ENCODE measurements around the gene SEMA4G.

SEMA4G gene

GRCh38 chr10:100988166-100988565, 18.9 kb downstream of the SEMA4G start:
- DNase-seq = no peak

- no peak for DNase-seq
Observed at GRCh38 chr10:100989088-100989487, 19.8 kb downstream of the SEMA4G start.

DNA sequence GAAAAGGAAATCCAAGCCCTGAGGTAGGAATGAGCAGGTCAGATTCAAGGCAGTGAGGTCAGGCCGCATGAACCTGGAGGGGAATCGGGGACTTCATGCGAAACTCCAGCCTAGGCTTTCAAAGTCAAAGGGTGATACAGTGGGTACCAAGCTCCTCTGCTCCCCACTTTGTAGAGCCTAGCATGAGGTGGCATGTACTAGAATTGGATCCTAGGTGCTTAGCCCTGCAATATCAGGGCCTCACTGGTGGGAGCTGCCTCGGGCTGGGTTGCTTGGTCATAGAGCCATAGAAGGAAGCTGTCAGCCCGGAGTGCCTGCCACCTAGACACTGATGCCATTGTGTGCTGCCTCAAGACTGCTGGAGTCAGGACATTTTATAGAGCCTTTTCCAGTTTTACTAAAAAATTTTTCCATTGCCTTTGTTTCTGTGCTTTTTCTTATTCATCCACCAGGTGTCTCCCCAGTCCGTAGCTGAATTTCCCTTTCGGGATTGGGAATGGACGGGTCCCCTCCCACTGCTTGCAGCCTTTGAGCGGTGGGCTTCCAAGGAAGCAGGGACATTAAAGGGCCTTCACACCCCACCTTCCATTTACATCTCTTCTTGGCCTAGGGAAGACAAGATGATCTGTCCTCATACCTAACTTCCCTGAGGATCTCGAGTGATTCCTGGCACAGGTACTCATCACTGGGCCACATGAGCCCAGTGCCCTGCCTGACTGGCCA, 24.8 kb downstream of the SEMA4G start:
- DNase-seq = peak; percentile 77

- DNase-seq = no peak
Observed at GRCh38 chr10:100995181-100995580, 25.9 kb downstream of the SEMA4G start.

GRCh38 chr10:100996678-100997359, 27.5 kb downstream of the SEMA4G start:
- peak; percentile 4 for DNase-seq

- DNase-seq = peak; percentile 81
Observed at GRCh38 chr10:100997360-100998182, 28.3 kb downstream of the SEMA4G start.

DNA sequence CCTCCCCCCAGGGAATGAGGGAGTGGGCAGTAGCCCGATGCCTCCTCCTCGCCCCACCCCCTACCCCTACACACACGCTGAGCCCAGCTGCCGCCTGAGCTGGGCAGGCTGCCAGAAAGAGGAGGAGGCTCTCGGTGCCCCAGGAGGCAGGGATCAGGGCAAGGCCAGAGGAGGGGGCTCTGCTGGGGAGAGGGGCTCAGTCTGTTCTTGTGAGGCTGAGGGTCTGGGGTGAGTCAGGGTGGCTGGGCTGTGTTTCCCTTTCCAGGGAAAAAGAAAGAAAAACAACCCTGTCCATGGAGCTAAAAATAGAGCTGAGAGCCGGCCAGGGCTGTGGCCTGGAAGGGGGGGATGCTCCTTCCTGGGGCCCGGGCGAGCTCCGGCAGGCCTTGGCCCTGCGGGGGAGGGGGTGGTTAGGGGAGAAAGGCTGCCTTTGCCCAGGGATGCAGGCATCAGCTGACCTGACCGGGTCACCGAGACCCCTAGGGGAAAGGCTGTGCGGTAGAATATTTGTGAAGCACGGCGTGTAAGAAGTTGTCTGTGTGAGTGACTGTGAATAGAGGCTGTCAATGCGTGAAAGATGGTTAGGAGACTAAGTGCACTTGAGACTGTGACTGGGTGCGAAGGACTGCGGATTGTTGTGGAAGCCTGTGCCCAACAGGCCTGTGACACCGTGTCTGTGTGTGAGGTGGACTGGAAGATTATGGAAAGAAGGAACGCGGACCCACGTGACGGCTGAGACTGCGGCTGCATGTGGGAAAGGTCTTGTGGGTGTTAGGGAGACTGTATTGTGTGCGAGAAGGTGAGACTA, 29.1 kb downstream of the SEMA4G start:
- peak; percentile 88 for DNase-seq

GRCh38 chr10:100998991-100999741, 29.9 kb downstream of the SEMA4G start:
- peak; percentile 85 for DNase-seq

DNA sequence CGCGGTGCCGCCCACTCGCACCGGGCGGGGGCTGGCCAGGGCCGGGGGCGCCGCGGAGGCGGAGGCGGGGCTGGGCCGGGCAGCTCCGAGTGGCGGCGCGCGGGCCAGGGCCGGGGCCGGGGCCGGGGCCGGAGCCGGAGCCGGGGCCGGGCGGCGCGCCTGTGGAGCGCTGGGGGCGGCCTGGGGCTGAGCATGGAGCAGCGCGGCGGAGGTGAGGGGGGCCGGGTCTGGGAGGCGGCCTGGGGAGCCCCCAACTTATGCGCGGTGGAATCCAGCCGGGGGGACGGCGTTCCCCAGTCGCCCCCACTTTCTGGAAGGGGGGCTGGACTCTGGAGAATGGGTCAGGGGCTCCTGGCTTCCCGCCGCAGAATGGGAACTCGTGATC, 30.4 kb downstream of the SEMA4G start, which contains the start of gene LZTS2:
LZTS2 (plus strand) TSS at position 67 of the 385 bp plus-strand sequence. CDS start 2,731 bp downstream, outside the sequence.
- DNase-seq = no peak

GRCh38 chr10:101000127-101000914, 31.0 kb downstream of the SEMA4G start:
- DNase-seq = peak; percentile 37

DNA sequence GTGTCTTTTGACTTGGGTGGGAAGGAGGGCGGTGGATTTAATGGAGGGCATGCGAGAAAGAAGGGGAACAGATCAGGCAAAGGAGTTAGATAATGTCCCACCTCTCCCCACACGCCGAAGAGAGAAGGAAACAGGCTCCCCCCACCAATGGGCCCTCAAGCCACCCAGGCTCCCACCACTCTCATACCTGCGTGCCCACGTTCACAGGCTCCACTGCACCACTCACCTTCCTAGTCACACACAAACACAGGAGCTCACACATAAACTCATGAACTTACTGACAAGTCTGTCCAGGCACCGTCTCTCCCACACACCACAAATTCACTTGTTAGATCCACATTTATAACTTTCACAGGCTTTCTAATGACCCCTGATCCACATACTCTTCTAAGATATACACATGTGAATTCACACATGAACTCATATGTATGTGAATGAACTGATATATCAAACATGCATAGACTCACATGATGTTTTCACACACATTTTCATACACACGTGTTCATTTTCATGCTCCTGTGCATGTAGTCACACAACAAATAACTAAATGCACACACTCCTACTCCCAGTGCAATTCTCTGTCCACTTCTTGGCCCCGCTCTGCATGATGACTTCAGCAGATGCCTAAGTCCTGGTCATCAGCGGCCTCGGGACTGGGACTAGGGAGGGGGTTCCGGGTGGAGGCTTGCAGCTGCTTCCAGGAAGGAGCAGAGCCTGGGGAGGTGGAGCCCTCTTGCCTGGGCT, 31.8 kb downstream of the SEMA4G start:
- DNase-seq = peak; percentile 72

GRCh38 chr10:101001659-101002035, 32.3 kb downstream of the SEMA4G start:
- no peak for DNase-seq

DNA sequence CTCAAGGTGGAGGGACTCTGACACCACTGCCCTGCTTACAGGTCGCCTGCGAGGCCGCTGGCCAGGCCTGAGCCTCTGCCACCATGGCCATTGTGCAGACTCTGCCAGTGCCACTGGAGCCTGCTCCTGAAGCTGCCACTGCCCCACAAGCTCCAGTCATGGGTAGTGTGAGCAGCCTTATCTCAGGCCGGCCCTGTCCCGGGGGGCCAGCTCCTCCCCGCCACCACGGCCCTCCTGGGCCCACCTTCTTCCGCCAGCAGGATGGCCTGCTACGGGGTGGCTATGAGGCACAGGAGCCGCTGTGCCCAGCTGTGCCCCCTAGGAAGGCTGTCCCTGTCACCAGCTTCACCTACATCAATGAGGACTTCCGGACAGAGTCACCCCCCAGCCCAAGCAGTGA, 33.2 kb downstream of the SEMA4G start:
- DNase-seq = no peak

DNA sequence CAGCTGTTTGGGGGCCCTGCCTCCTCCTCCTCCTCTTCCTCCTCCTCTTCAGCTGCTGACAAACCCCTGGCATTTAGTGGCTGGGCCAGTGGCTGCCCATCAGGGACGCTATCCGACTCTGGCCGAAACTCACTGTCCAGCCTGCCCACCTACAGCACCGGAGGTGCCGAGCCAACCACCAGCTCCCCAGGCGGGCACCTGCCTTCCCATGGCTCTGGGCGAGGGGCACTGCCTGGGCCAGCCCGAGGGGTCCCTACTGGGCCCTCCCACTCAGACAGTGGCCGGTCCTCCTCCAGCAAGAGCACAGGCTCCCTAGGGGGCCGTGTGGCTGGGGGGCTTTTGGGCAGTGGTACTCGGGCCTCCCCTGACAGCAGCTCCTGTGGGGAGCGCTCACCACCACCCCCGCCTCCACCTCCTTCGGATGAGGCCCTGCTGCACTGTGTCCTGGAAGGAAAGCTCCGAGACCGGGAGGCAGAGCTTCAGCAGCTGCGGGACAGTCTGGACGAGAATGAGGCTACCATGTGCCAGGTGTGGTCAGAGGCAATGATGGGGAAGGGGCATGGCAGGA, 34.4 kb downstream of the SEMA4G start:
- no peak for DNase-seq

DNA sequence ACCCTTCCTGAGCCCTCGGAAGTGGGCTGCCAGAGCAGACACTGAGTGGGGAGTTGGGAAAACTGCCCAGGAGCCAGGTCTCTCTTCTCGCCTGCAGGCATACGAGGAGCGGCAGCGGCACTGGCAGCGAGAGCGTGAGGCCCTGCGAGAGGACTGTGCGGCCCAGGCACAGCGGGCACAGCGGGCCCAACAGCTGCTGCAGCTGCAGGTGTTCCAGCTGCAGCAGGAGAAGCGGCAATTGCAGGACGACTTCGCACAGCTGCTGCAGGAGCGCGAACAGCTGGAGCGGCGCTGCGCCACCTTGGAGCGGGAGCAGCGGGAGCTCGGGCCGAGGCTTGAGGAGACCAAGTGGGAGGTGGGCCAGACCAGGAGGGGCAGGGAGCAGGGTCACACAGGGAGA, 36.1 kb downstream of the SEMA4G start:
- no peak for DNase-seq

- no peak for DNase-seq
Observed at GRCh38 chr10:101005869-101006567, 36.7 kb downstream of the SEMA4G start.

DNA sequence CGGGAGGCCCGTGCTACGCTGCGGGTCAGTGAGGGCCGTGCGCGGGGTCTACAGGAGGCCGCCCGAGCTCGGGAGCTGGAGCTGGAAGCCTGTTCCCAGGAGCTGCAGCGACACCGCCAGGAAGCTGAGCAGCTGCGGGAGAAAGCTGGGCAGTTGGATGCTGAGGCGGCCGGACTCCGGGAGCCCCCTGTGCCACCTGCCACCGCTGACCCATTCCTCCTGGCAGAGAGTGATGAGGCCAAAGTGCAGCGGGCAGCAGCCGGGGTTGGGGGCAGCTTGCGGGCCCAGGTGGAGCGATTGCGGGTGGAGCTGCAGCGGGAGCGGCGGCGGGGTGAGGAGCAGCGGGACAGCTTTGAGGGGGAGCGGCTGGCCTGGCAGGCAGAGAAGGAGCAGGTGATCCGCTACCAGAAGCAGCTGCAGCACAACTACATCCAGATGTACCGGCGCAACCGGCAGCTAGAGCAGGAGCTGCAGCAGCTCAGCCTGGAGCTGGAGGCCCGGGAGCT, 37.3 kb downstream of the SEMA4G start:
- DNase-seq = peak; percentile 41

DNA sequence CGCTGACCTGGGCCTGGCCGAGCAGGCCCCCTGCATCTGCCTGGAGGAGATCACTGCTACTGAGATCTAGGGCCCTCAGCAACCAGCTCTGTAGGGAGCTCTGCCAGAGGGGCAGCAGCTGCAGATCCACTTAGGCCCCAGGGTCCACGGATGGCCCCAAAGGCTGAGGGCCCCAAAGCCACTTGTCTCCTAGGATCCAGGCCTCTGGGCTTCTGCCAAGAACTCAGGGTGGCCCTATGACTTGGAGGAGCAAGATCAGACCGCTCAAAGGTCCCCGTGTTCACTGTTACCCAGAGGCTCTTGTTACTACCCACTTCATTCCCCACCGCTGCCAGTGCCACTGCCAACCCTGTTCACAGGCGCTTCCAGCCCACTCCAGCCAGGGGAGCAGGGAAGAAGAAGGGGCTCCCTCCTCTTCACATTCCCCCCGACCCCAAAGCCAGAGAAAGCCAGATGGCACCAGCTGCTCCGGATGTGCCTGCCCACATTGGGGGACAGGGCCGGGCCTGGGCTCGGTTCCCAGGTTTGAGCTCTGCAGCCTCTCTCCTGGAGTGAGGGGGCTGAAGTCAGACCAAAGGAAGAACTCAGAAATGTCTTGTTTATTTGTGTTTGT, 37.9 kb downstream of the SEMA4G start:
- DNase-seq = peak; percentile 34
